HG02678 (cell line): ENCODE data around the gene RDH13.
A peak's percentile ranks its signal among the peaks of the same experiment; 100 is the strongest.

Source experiments
- ATAC-seq: cut with Tn5 transposase; IDR thresholded peaks from one replicate; pipeline ENCODE4 v1.9.1; 2021; ENCODE audit warnings: mild to moderate bottlenecking, moderate library complexity; ENCODE audit not compliant: unreplicated experiment

The RDH13 gene

GRCh38 chr19:55092423-55093318, 29.7 kb upstream of the RDH13 start:
- ATAC-seq: no peak

- ATAC-seq: no peak
Observed at GRCh38 chr19:55091955-55092354, 29.0 kb upstream of the RDH13 start.

GRCh38 chr19:55091126-55091910, 28.4 kb upstream of the RDH13 start:
- no peak for ATAC-seq

- no peak for ATAC-seq
Observed at GRCh38 chr19:55090564-55090963, 27.6 kb upstream of the RDH13 start.

- ATAC-seq: no peak
Observed at GRCh38 chr19:55089342-55089944, 26.5 kb upstream of the RDH13 start.

- no peak for ATAC-seq
Observed at GRCh38 chr19:55088543-55089341, 25.8 kb upstream of the RDH13 start.

GRCh38 chr19:55088021-55088451, 25.1 kb upstream of the RDH13 start:
- ATAC-seq: no peak

- no peak for ATAC-seq
Observed at GRCh38 chr19:55087542-55087901, 24.6 kb upstream of the RDH13 start.

GRCh38 chr19:55086730-55087541, 24.0 kb upstream of the RDH13 start:
- no peak for ATAC-seq

- ATAC-seq: no peak
Observed at GRCh38 chr19:55085923-55086715, 23.2 kb upstream of the RDH13 start.

GRCh38 chr19:55084416-55084815, 21.5 kb upstream of the RDH13 start:
- no peak for ATAC-seq

- no peak for ATAC-seq
Observed at GRCh38 chr19:55083004-55083850, 20.3 kb upstream of the RDH13 start.

GRCh38 chr19:55082020-55082851, 19.3 kb upstream of the RDH13 start:
- ATAC-seq: no peak

- ATAC-seq: no peak
Observed at GRCh38 chr19:55081770-55082019, 18.7 kb upstream of the RDH13 start.

GRCh38 chr19:55080968-55081769, 18.2 kb upstream of the RDH13 start:
- peak; percentile 71 for ATAC-seq

- ATAC-seq: peak; percentile 38
Observed at GRCh38 chr19:55080121-55080967, 17.4 kb upstream of the RDH13 start.
